LNCAP (cell line): Measurements from ENCODE around the gene PIK3CA.

Experiments
- CTCF ChIP-seq: fragments of 450-650 bp; IDR thresholded peaks from 2 replicates; pipeline ENCODE4 v1.5.1; 2017; ENCODE audit warnings: mild to moderate bottlenecking

Gene PIK3CA

GRCh38 chr3:179189759-179190158 is 41.6 kb downstream of the PIK3CA start:
- TF ChIP-seq CTCF, result no peak

- TF ChIP-seq CTCF, result no peak
Measured at GRCh38 chr3:179190581-179190980, 42.4 kb downstream of the PIK3CA start.

GRCh38 chr3:179192542-179192941 is 44.4 kb downstream of the PIK3CA start:
- no peak for TF ChIP-seq CTCF

GRCh38 chr3:179194931-179195330 is 46.8 kb downstream of the PIK3CA start:
- no peak for TF ChIP-seq CTCF

- TF ChIP-seq CTCF, result no peak
Measured at GRCh38 chr3:179196098-179196497, 47.9 kb downstream of the PIK3CA start.

- TF ChIP-seq CTCF, result no peak
Measured at GRCh38 chr3:179196700-179197099, 48.5 kb downstream of the PIK3CA start.

- no peak for TF ChIP-seq CTCF
Measured at GRCh38 chr3:179200790-179201189, 52.6 kb downstream of the PIK3CA start.

- no peak for TF ChIP-seq CTCF
Measured at GRCh38 chr3:179223548-179223947, 75.4 kb downstream of the PIK3CA start.
